ENCODE results near the gene MAP7D1. TPM values are rescaled to one million over a fixed set of nuclear protein-coding genes. Genes with fewer than 3 reads are reported as not detected.

Gene MAP7D1
- total RNA-seq, 1 donor from 2014 or later = 114 TPM

GRCh38 chr1:36175137-36176095 is 19.5 kb downstream of the MAP7D1 start:
- intact Hi-C loops (cut with DNase I) = no loop called here
- TF ChIP-seq, protein P1, sequence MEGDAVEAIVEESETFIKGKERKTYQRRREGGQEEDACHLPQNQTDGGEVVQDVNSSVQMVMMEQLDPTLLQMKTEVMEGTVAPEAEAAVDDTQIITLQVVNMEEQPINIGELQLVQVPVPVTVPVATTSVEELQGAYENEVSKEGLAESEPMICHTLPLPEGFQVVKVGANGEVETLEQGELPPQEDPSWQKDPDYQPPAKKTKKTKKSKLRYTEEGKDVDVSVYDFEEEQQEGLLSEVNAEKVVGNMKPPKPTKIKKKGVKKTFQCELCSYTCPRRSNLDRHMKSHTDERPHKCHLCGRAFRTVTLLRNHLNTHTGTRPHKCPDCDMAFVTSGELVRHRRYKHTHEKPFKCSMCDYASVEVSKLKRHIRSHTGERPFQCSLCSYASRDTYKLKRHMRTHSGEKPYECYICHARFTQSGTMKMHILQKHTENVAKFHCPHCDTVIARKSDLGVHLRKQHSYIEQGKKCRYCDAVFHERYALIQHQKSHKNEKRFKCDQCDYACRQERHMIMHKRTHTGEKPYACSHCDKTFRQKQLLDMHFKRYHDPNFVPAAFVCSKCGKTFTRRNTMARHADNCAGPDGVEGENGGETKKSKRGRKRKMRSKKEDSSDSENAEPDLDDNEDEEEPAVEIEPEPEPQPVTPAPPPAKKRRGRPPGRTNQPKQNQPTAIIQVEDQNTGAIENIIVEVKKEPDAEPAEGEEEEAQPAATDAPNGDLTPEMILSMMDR (IDR thresholded peaks at IDR 0.05) = no peak
- no peak for ATAC-seq
- Histone ChIP-seq H3K36me3 (peaks cover 97% of the 10 kb centered on the region), H3K27me3 (no peaks in the 10 kb centered on the region), H3K4me1 (no peaks in the 10 kb centered on the region), H3K27ac (peak overlapping the region; percentile 30), H3K9me3 (no peaks in the 10 kb centered on the region), H3K4me3 (no peak overlapping the region)
- no peak for DNase-seq

DNA sequence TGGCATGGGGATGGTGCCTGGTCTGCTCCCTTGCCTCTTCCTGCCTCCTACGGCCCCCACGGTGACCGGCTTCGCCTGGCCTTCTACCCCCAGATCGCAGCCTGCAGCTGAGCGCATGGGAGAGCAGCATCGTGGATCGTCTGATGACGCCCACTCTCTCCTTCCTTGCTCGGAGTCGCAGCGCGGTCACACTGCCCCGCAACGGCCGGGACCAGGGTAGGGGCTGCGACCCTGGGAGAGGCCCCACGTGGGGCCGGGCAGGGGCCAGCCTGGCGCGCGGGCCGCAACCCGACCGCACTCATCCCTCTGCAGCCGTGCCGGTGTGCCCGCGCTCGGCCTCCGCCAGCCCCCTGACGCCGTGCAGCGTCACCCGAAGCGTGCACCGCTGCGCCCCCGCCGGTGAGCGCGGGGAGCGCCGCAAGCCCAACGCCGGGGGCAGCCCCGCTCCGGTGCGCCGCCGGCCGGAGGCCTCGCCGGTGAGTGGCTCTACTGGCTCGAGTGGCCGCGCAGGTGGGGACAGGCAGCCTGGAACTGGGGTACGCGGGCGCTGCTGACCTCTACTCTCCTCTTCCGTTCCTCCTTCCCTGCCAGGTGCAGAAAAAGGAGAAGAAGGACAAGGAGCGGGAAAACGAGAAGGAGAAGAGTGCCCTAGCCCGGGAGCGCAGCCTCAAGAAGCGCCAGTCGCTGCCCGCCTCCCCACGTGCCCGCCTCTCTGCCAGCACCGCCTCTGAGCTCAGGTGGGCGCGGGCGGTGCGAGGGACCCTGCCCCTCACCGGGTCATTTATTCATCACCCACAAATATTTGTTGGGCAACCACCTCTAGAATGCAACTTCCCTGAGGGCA is 20.4 kb downstream of the MAP7D1 start:
- intact Hi-C loops (cut with DNase I) = no loop called here
- DNase-seq = no peak

GRCh38 chr1:36177589-36178431 is 21.9 kb downstream of the MAP7D1 start:
- ATAC-seq (no peak), DNase-seq (no peak)
- Histone ChIP-seq H3K27me3 (no peaks in the 10 kb centered on the region), H3K36me3 (peaks cover 86% of the 10 kb centered on the region), H3K4me1 (peaks cover 2% of the 10 kb centered on the region), H3K9me3 (no peaks in the 10 kb centered on the region), H3K4me3 (no peak overlapping the region), H3K27ac (no peak overlapping the region)
- intact Hi-C loops (cut with DNase I) = no loop called here
- TF ChIP-seq, protein P1 (IDR thresholded peaks at IDR 0.05) = no peak

More for the DNA sequence above, 20.4 kb downstream of the MAP7D1 start:
- Histone ChIP-seq H3K9me3 (no peaks in the 10 kb centered on the region), H3K4me3 (no peak overlapping the region), H3K27ac (no peak overlapping the region), H3K4me1 (no peaks in the 10 kb centered on the region), H3K27me3 (no peaks in the 10 kb centered on the region), H3K36me3 (peaks cover 98% of the 10 kb centered on the region)
- TF ChIP-seq, protein P1 (IDR thresholded peaks at IDR 0.05) = no peak
- no peak for ATAC-seq

- DNase-seq (peak; percentile 86), ATAC-seq (peak; percentile 80)
- Histone ChIP-seq H3K4me3 (peak overlapping the region; percentile 16), H3K4me1 (peaks cover 7% of the 10 kb centered on the region), H3K9me3 (no peaks in the 10 kb centered on the region), H3K27me3 (no peaks in the 10 kb centered on the region), H3K27ac (no peak overlapping the region), H3K36me3 (peaks cover 78% of the 10 kb centered on the region)
- TF ChIP-seq, protein P1 (IDR thresholded peaks at IDR 0.05) = no peak
- intact Hi-C loops (cut with DNase I) = no loop called here
Observed at GRCh38 chr1:36178471-36179219, 22.7 kb downstream of the MAP7D1 start.
